Ascending aorta (tissue), 2 donors: ENCODE data around the gene FHAD1. TPM values are rescaled to one million over a fixed set of nuclear protein-coding genes. Genes with fewer than 3 reads are reported as not detected.

Experiments used
- DNase-seq, 2 donors: peaks; one replicate each; pipeline ENCODE4 v3.0.0-alpha.2; 2019; ENCODE audit warnings: low spot score in 2 of 2
- H3K27ac ChIP-seq, 2 donors: fragments of 200-600 bp; sonication (generic); one replicate each; pipeline ENCODE4 v1.5.1; 2016 to 2017; ENCODE audit warnings: mild to moderate bottlenecking in 1 of 2
- H3K27me3 ChIP-seq: fragments of 200-600 bp; sonication (generic); one replicate; pipeline ENCODE4 v1.5.1; 2017
- H3K36me3 ChIP-seq, 2 donors: fragments of 200-600 bp; sonication (generic); one replicate each; pipeline ENCODE4 v1.5.1; 2016
- H3K4me1 ChIP-seq, 2 donors: fragments of 200-600 bp; sonication (generic); one replicate each; pipeline ENCODE4 v1.5.1; 2016 to 2017; ENCODE audit warnings: mild to moderate bottlenecking in 1 of 2
- H3K4me3 ChIP-seq, 2 donors: fragments of 200-600 bp; sonication (generic); one replicate each; pipeline ENCODE4 v1.5.1; 2016 to 2017; ENCODE audit warnings: mild to moderate bottlenecking in 1 of 2
- H3K9me3 ChIP-seq, 2 donors: fragments of 200-600 bp; sonication (generic); one replicate each; pipeline ENCODE4 v1.5.1; 2016
- CTCF ChIP-seq, 3 experiments: fragments of 200-600 bp in 2 of 3; fragments of 450-650 bp in 1 of 3; sonication (generic) in 2 of 3; IDR thresholded peaks; one replicate each; pipeline ENCODE4 v1.5.1; 2016 to 2019; ENCODE audit warnings: antibody characterized with exemption in 3 of 3, mild to moderate bottlenecking in 1 of 3, moderate library complexity in 1 of 3
- intact Hi-C: fragments of 100-400 bp; cut with DNase I; formaldehyde crosslinking; loops from one replicate; pipeline ENCODE4 v1.15.1; 2023
- total RNA-seq: library from RNA; depleted of rRNA; stranded (reverse); fragments of >200 nt; gene quantifications from one replicate; pipeline ENCODE4 v1.1.0, GENCODE V29; 2016

FHAD1 gene
- total RNA-seq, 1 donor from 2014 or later = not detected

- DNase-seq = no peak
- no peak for TF ChIP-seq CTCF (IDR thresholded peaks at IDR 0.05)
- Histone ChIP-seq H3K27me3 (no peaks in the 10 kb centered on the region), H3K36me3 (no peaks in the 10 kb centered on the region), H3K4me3 (no peak overlapping the region), H3K4me1 (peaks cover 9 to 16% of the 10 kb centered on the region in 2 donors), H3K27ac (no peak overlapping the region), H3K9me3 (no peaks in the 10 kb centered on the region)
- intact Hi-C loops = loop anchor here (5.0 kb wide), 1 partner anchor 85 kb away; no protein-coding TSS in a partner anchor
These were observed 79.9 kb downstream of the FHAD1 start for GRCh38 chr1:15326691-15327588.

DNA sequence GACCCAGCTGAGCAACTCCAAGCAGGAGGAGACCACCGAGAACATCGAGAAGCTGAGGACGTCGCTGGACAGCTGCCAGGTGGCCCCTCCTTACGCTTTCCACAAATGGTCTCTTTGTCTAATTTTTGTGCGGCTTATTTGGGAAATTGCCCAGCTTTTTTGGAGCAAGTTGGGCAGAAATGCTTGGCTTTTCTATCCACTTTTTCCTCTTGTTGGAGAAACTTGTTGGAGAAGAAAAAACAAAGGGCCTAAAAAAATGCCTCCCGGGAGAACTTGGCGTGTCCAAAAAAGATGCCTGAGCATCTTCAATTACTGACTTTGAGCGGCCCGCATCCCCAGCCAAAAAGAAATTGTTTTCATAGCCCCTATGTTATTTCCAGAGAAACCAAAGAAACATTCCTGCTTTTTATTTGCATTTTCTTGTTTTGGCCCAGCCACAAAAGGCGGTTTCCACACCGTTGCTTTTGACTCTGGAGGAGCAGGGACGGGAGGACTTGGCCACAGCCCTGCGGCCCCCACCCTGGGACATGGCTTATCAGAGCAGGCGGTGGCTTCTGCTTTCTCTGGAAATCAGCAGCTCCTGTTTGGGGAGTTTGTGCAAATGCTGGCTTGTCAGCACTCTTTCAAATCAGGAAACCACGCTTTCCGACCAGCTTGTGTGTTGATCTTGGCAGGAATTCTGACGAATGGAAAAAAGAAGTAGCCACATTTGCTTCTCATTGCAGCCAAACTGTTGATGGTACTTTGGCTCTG is 81.5 kb downstream of the FHAD1 start:
- DNase-seq = no peak
- Histone ChIP-seq H3K36me3 (no peaks in the 10 kb centered on the region), H3K4me3 (peak overlapping the region; percentile 7 to 28), H3K9me3 (no peaks in the 10 kb centered on the region), H3K27me3 (no peaks in the 10 kb centered on the region), H3K27ac (no peak overlapping the region), H3K4me1 (peaks cover 9 to 16% of the 10 kb centered on the region in 2 donors)
- intact Hi-C loops = loop anchor here (5.0 kb wide), 1 partner anchor 84 kb away; no protein-coding TSS in a partner anchor
- no peak for TF ChIP-seq CTCF (IDR thresholded peaks at IDR 0.05)

DNA sequence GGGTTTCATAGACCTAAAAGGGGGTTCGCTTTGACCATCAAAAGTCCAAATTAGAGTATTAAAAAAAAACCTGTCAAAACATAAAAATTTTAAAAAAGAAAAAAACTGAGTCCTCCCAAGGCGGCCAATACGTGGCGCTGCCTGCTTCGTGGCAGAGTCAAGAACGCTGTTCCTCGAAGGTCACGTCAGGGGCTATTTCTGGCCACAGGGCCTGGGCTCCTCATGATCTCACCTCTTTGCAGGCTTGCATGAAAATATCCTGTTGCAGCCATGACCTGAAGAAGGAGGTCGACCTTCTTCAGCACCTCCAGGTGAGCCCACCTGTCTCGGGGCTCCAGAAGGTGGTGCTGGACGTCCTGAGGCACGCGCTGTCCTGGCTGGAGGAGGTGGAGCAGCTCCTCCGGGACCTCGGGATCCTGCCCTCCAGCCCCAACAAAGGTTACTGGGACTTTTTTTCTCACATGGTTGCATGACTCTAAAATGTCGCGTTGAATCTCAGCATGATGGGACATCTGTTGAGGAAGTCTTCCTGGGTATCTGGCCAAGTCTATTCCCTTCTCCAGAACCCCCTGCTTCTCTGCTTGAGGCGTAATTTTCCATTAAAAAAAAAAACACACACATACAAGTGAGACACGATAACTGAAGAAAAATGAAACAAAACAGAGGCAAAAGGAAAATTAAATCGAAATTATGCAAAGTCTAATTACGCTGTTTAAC is 82.2 kb downstream of the FHAD1 start:
- peak; percentile 31 to 61 (median 52) for TF ChIP-seq CTCF (IDR thresholded peaks at IDR 0.05)
- Histone ChIP-seq H3K4me1 (peaks cover 9 to 16% of the 10 kb centered on the region in 2 donors), H3K36me3 (no peaks in the 10 kb centered on the region), H3K9me3 (no peaks in the 10 kb centered on the region), H3K27ac (no peak overlapping the region), H3K27me3 (no peaks in the 10 kb centered on the region), H3K4me3 (peak overlapping the region; percentile 7 to 28)
- peak; percentile 40 to 78 for DNase-seq
- intact Hi-C loops = loop anchor here (5.0 kb wide), 1 partner anchor 83 kb away; no protein-coding TSS in a partner anchor

DNA sequence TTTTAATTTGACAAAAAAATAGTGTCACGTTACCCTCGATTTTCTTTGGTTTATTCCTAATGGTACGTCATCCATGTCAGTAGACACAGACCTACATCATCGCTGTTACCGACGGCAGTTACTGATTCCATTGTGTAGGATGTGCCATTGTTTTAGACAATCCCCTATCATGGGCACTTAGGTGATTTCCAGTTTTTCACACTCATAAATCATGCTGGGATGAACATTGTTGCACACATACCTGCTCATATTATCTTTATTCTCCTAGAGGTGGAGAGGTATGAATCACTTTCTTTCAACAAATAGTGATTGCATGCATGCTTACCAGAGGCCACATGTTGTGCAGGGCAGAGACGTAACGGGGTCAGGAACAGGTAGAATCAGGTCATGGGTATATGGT is 83.0 kb downstream of the FHAD1 start:
- H3K4me1 ChIP-seq = peaks cover 9 to 16% of the 10 kb centered on the region in 2 donors
- no peaks in the 10 kb centered on the region for H3K9me3 ChIP-seq
- H3K36me3 ChIP-seq = no peaks in the 10 kb centered on the region
- intact Hi-C loops = no loop called here
- no peak for TF ChIP-seq CTCF (IDR thresholded peaks at IDR 0.05)
- no peaks in the 10 kb centered on the region for H3K27me3 ChIP-seq
- no peak for DNase-seq
- H3K27ac ChIP-seq = no peak overlapping the region
- no peak overlapping the region for H3K4me3 ChIP-seq

- H3K4me1 ChIP-seq = peaks cover 9 to 16% of the 10 kb centered on the region in 2 donors
- H3K27ac ChIP-seq = no peak overlapping the region
- H3K36me3 ChIP-seq = no peaks in the 10 kb centered on the region
- no peak overlapping the region for H3K4me3 ChIP-seq
- TF ChIP-seq CTCF (IDR thresholded peaks at IDR 0.05) = no peak
- H3K27me3 ChIP-seq = no peaks in the 10 kb centered on the region
- intact Hi-C loops = no loop called here
- H3K9me3 ChIP-seq = no peaks in the 10 kb centered on the region
- no peak for DNase-seq
These were observed 84.2 kb downstream of the FHAD1 start for GRCh38 chr1:15331180-15331579.
